Prostate gland (tissue), 2 donors: Measurements from ENCODE around the gene CEBPG. TPM values are rescaled to one million over a fixed set of nuclear protein-coding genes. Genes with fewer than 3 reads are reported as not detected.

Experiments used
- DNase-seq: peaks from one replicate; pipeline ENCODE4 v3.0.0-alpha.2; 2019; ENCODE audit warnings: low spot score
- H3K27ac ChIP-seq, 2 donors: fragments of 200-600 bp; sonication (generic); 2 replicates each; pipeline ENCODE4 v1.5.1; 2017 to 2019
- H3K27me3 ChIP-seq: fragments of 200-600 bp; sonication (generic); replicated peaks from 2 replicates; pipeline ENCODE4 v1.5.1; 2019; ENCODE audit not compliant: insufficient read depth
- H3K36me3 ChIP-seq, 2 donors: fragments of 200-600 bp; sonication (generic); 1 replicate in 1 of 2; 2 replicates in 1 of 2; pipeline versions ENCODE4 v1.5.1 to v1.8.1; 2017 to 2019
- H3K4me1 ChIP-seq: fragments of 200-600 bp; sonication (generic); replicated peaks from 2 replicates; pipeline ENCODE4 v1.5.1; 2019
- H3K4me3 ChIP-seq, 2 donors: fragments of 200-600 bp; sonication (generic); 2 replicates each; pipeline ENCODE4 v1.5.1; 2017 to 2019
- H3K9me3 ChIP-seq: fragments of 200-600 bp; sonication (generic); 2 replicates; pipeline ENCODE4 v1.5.1; 2017
- CTCF ChIP-seq, 4 experiments: fragments of 200-600 bp in 2 of 4; fragments of 450-650 bp in 2 of 4; sonication (generic) in 2 of 4; IDR thresholded peaks; 1 replicate in 3 of 4; 2 replicates in 1 of 4; pipeline ENCODE4 v1.5.1; 2016 to 2019; ENCODE audit warnings: antibody characterized with exemption in 4 of 4, mild to moderate bottlenecking in 2 of 4, moderate library complexity in 2 of 4
- POLR2A ChIP-seq: fragments of 450-650 bp; IDR thresholded peaks from one replicate; pipeline ENCODE4 v1.6.1; 2016; ENCODE audit warnings: antibody characterized with exemption, mild to moderate bottlenecking
- POLR2AphosphoS5 ChIP-seq: sonication (generic); formaldehyde crosslinking; IDR thresholded peaks from one replicate; pipeline ENCODE4 v1.6.1; 2017; ENCODE audit warnings: antibody characterized with exemption
- WGBS: methylation state at CpG from one replicate; pipeline ENCODE4 v1.1.5; 2018; 5-methylcytosine and 5-hydroxymethylcytosine counted together
- intact Hi-C: fragments of 100-400 bp; cut with DNase I; formaldehyde crosslinking; loops from one replicate; pipeline ENCODE4 v1.14.2; 2022
- total RNA-seq, 2 donors: library from RNA; depleted of rRNA; stranded (reverse); fragments of >200 nt; gene quantifications; one replicate each; pipeline ENCODE4 v1.1.0, GENCODE V29; 2016

Gene CEBPG
- total RNA-seq, 2 donors from 2014 or later = 15.7 to 19.7 TPM

- H3K27ac ChIP-seq = no peak overlapping the region
- DNase-seq = no peak
- H3K9me3 ChIP-seq = no peaks in the 10 kb centered on the region
- H3K27me3 ChIP-seq = no peaks in the 10 kb centered on the region
- no peaks in the 10 kb centered on the region for H3K36me3 ChIP-seq
- H3K4me3 ChIP-seq = no peak overlapping the region
- intact Hi-C loops = loop anchor here (10.0 kb wide), 1 partner anchor 265 kb away; no protein-coding TSS in a partner anchor
- H3K4me1 ChIP-seq = no peaks in the 10 kb centered on the region
- 94% methylated on average over 15 of the region's 27 CpGs for WGBS
- TF ChIP-seq POLR2AphosphoS5 (no peak), POLR2A (no peak), CTCF (IDR thresholded peaks at IDR 0.05) (no peak)
These were observed 36.6 kb downstream of the CEBPG start for GRCh38 chr19:33409906-33410685.

GRCh38 chr19:33410915-33411401, 37.4 kb downstream of the CEBPG start:
- Histone ChIP-seq H3K4me3 (no peak overlapping the region), H3K27ac (no peak overlapping the region), H3K27me3 (no peaks in the 10 kb centered on the region), H3K4me1 (no peaks in the 10 kb centered on the region), H3K36me3 (no peaks in the 10 kb centered on the region), H3K9me3 (no peaks in the 10 kb centered on the region)
- DNase-seq = no peak
- 77% methylated on average over 15 of the region's 21 CpGs for WGBS
- intact Hi-C loops = no loop called here
- TF ChIP-seq POLR2AphosphoS5 = no peak

GRCh38 chr19:33411621-33412180, 38.2 kb downstream of the CEBPG start:
- H3K4me3 ChIP-seq = no peak overlapping the region
- intact Hi-C loops = no loop called here
- no peak for DNase-seq
- H3K4me1 ChIP-seq = no peaks in the 10 kb centered on the region
- TF ChIP-seq CTCF (IDR thresholded peaks at IDR 0.05) = no peak
- no peak for TF ChIP-seq POLR2AphosphoS5
- no peak for TF ChIP-seq POLR2A
- H3K9me3 ChIP-seq = no peaks in the 10 kb centered on the region
- no peaks in the 10 kb centered on the region for H3K27me3 ChIP-seq
- H3K36me3 ChIP-seq = no peaks in the 10 kb centered on the region
- H3K27ac ChIP-seq = no peak overlapping the region
- 89% methylated on average over 20 of the region's 20 CpGs for WGBS

- 72% methylated on average over 14 of the region's 18 CpGs for WGBS
- Histone ChIP-seq H3K36me3 (no peaks in the 10 kb centered on the region), H3K9me3 (no peaks in the 10 kb centered on the region), H3K4me1 (no peaks in the 10 kb centered on the region), H3K27ac (no peak overlapping the region), H3K4me3 (no peak overlapping the region), H3K27me3 (no peaks in the 10 kb centered on the region)
- intact Hi-C loops = no loop called here
- DNase-seq = no peak
- no peak for TF ChIP-seq POLR2AphosphoS5
- no peak for TF ChIP-seq CTCF (IDR thresholded peaks at IDR 0.05)
- TF ChIP-seq POLR2A = no peak
These were observed 39.3 kb downstream of the CEBPG start for GRCh38 chr19:33412601-33413425.

GRCh38 chr19:33413426-33413725, 39.9 kb downstream of the CEBPG start:
- Histone ChIP-seq H3K4me3 (no peak overlapping the region), H3K27ac (no peak overlapping the region), H3K9me3 (no peaks in the 10 kb centered on the region), H3K36me3 (no peaks in the 10 kb centered on the region), H3K27me3 (no peaks in the 10 kb centered on the region), H3K4me1 (no peaks in the 10 kb centered on the region)
- TF ChIP-seq CTCF (IDR thresholded peaks at IDR 0.05) (no peak), POLR2A (no peak), POLR2AphosphoS5 (no peak)
- DNase-seq = no peak
- WGBS = 93% methylated on average over 12 of the region's 13 CpGs
- intact Hi-C loops = no loop called here
